Body of pancreas (tissue), 4 donors: ENCODE results near the gene SLC50A1.

ENCODE experiments used
- CTCF ChIP-seq, 7 experiments: fragments of 450-650 bp in 4 of 7; fragments of 200-600 bp in 3 of 7; sonication (generic) in 3 of 7; IDR thresholded peaks; one replicate each; pipeline ENCODE4 v1.5.1; 2016 to 2019; ENCODE audit warnings: antibody characterized with exemption in 7 of 7
- POLR2A ChIP-seq, 3 donors: fragments of 450-650 bp; IDR thresholded peaks; one replicate each; pipeline ENCODE4 v1.6.1; 2016; ENCODE audit warnings: antibody characterized with exemption in 3 of 3, mild to moderate bottlenecking in 2 of 3

- TF ChIP-seq CTCF (IDR thresholded peaks at IDR 0.05) (no peak), POLR2A (IDR thresholded peaks at IDR 0.05) (no peak)
These were observed 10.1 kb upstream of the SLC50A1 start for GRCh38 chr1:155125511-155125945.
